Suprapubic skin (tissue), 4 donors: ENCODE results near the gene SLC39A2.

ENCODE experiments used
- CTCF ChIP-seq, 2 donors: fragments of 200-600 bp in 1 of 2; fragments of 450-650 bp in 1 of 2; sonication (generic) in 1 of 2; IDR thresholded peaks; one replicate each; pipeline ENCODE4 v1.5.1; 2016 to 2019; ENCODE audit warnings: antibody characterized with exemption in 2 of 2, mild to moderate bottlenecking in 1 of 2, moderate library complexity in 1 of 2
- POLR2A ChIP-seq, 2 donors: fragments of 450-650 bp; IDR thresholded peaks; one replicate each; pipeline ENCODE4 v1.6.1; 2017; ENCODE audit warnings: antibody characterized with exemption in 2 of 2, mild to moderate bottlenecking in 2 of 2, moderate library complexity in 2 of 2
- POLR2AphosphoS5 ChIP-seq, 3 donors: sonication (generic); formaldehyde crosslinking; IDR thresholded peaks; one replicate each; pipeline ENCODE4 v1.6.1; 2017; ENCODE audit warnings: antibody characterized with exemption in 3 of 3

- TF ChIP-seq CTCF (IDR thresholded peaks at IDR 0.05) (no peak), POLR2AphosphoS5 (IDR thresholded peaks at IDR 0.05) (no peak), POLR2A (IDR thresholded peaks at IDR 0.05) (no peak)
These were observed 23.6 kb downstream of the SLC39A2 start for GRCh38 chr14:21022686-21023085.
